Measurements from ENCODE around the gene AGBL5. TPM values are rescaled to one million over a fixed set of nuclear protein-coding genes. Genes with fewer than 3 reads are reported as not detected.

The AGBL5 gene
- total and polyA plus RNA-seq, 2 of the 13 experiments (the other 11 are each of a cell fraction or from before 2014, with no cell fraction given): 55.9 to 73.3 TPM

DNA sequence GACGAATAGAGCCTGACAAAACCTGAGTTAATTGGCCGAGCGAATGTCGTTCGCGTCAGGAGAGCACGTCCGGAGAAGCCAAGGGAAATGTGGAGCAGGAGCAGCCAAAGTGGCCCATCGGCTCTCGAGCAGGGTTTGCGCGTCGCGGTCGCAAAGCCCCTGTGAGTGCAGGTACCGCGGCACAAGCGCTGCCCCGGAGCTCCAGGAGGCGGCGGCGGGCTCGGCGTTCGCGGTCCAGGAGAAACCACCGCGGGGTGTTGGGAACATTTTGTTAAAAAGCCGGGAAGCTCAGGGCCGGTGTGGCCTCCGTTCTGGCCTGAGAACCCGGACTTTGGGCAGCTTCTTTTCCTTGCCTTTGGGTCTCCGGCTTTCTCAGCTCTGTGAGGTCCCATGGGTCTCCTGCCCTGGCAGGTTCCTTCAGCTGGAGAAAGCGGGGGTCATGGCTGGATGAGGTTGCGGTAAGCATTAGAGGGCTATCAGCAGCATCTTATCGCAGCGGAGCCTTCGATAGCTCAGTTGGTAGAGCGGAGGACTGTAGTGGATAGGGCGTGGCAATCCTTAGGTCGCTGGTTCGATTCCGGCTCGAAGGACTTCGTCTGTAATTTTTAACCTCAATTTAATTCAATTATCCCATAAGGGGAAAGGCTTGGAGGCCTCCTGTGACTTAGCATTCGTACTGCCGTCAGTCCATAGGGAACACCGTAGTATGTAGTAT lies 1.0 kb upstream of the AGBL5 start (continued):
- TF ChIP-seq TRAFD1 (CRISPR knock-in tag; IDR thresholded peaks at IDR 0.05; ENCODE audit: borderline replicate concordance): 0 out of 2 replicates have a peak, but pooled peaks have one; percentile 92
- TF ChIP-seq, protein P1, sequence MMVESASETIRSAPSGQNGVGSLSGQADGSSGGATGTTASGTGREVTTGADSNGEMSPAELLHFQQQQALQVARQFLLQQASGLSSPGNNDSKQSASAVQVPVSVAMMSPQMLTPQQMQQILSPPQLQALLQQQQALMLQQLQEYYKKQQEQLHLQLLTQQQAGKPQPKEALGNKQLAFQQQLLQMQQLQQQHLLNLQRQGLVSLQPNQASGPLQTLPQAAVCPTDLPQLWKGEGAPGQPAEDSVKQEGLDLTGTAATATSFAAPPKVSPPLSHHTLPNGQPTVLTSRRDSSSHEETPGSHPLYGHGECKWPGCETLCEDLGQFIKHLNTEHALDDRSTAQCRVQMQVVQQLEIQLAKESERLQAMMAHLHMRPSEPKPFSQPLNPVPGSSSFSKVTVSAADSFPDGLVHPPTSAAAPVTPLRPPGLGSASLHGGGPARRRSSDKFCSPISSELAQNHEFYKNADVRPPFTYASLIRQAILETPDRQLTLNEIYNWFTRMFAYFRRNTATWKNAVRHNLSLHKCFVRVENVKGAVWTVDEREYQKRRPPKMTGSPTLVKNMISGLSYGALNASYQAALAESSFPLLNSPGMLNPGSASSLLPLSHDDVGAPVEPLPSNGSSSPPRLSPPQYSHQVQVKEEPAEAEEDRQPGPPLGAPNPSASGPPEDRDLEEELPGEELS (CRISPR knock-in tag; IDR thresholded peaks at IDR 0.05): no peak; the same call in 1 of the 2 replicates
- 0 out of 2 replicates have a peak, but pooled peaks have one; percentile 21 for TF ChIP-seq ZBTB10 (CRISPR knock-in tag; IDR thresholded peaks at IDR 0.05; ENCODE audit: borderline replicate concordance)
- peak; percentile 85; the same call in 1 of the 2 replicates for TF ChIP-seq ZNF331 (CRISPR knock-in tag; IDR thresholded peaks at IDR 0.05)
- TF ChIP-seq CC2D1A (CRISPR knock-in tag; IDR thresholded peaks at IDR 0.05): peak; percentile 92
- TF ChIP-seq, protein P2, sequence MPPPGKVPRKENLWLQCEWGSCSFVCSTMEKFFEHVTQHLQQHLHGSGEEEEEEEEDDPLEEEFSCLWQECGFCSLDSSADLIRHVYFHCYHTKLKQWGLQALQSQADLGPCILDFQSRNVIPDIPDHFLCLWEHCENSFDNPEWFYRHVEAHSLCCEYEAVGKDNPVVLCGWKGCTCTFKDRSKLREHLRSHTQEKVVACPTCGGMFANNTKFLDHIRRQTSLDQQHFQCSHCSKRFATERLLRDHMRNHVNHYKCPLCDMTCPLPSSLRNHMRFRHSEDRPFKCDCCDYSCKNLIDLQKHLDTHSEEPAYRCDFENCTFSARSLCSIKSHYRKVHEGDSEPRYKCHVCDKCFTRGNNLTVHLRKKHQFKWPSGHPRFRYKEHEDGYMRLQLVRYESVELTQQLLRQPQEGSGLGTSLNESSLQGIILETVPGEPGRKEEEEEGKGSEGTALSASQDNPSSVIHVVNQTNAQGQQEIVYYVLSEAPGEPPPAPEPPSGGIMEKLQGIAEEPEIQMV (CRISPR knock-in tag; IDR thresholded peaks at IDR 0.05; ENCODE audit: low read depth): peak; percentile 23; the same call in 1 of the 2 replicates
- peak; percentile 63; the same call in 1 of the 2 replicates for TF ChIP-seq CHCHD3 (CRISPR knock-in tag; IDR thresholded peaks at IDR 0.05)
- peak; percentile 47; the same call in 1 of the 2 replicates for TF ChIP-seq ZNF263 (CRISPR knock-in tag; IDR thresholded peaks at IDR 0.05)
- TF ChIP-seq MIER3 (CRISPR knock-in tag; IDR thresholded peaks at IDR 0.05; ENCODE audit: borderline replicate concordance): peak; percentile 75
- TF ChIP-seq NFATC3 (CRISPR knock-in tag; IDR thresholded peaks at IDR 0.05): no peak; the same call in 1 of the 2 replicates
- peak; percentile 35 for TF ChIP-seq ISL2 (CRISPR knock-in tag; IDR thresholded peaks at IDR 0.05)
- TF ChIP-seq ZNF317 (CRISPR knock-in tag; IDR thresholded peaks at IDR 0.05): peak; percentile 73; the same call in 1 of the 2 replicates
- peak; percentile 69 for TF ChIP-seq SP4 (CRISPR knock-in tag; IDR thresholded peaks at IDR 0.05)
- peak; percentile 49 for TF ChIP-seq CTCF (CRISPR knock-in tag; IDR thresholded peaks at IDR 0.05)
- TF ChIP-seq ZIK1 (CRISPR knock-in tag; IDR thresholded peaks at IDR 0.05; ENCODE audit: borderline replicate concordance, low read depth): no peak

Data from HepG2 (cell line).